ENCODE results near the gene TIE1. TPM values are rescaled to one million over a fixed set of nuclear protein-coding genes. Genes with fewer than 3 reads are reported as not detected.

Gene TIE1
- total RNA-seq: 1 to 10 TPM; 4.9 to 7.6 TPM
- long read RNA-seq, partial matches to known transcripts: 2 of 3 reads
- long read RNA-seq, other reads (novel, unspliced or antisense): 1 of 3 reads

DNA sequence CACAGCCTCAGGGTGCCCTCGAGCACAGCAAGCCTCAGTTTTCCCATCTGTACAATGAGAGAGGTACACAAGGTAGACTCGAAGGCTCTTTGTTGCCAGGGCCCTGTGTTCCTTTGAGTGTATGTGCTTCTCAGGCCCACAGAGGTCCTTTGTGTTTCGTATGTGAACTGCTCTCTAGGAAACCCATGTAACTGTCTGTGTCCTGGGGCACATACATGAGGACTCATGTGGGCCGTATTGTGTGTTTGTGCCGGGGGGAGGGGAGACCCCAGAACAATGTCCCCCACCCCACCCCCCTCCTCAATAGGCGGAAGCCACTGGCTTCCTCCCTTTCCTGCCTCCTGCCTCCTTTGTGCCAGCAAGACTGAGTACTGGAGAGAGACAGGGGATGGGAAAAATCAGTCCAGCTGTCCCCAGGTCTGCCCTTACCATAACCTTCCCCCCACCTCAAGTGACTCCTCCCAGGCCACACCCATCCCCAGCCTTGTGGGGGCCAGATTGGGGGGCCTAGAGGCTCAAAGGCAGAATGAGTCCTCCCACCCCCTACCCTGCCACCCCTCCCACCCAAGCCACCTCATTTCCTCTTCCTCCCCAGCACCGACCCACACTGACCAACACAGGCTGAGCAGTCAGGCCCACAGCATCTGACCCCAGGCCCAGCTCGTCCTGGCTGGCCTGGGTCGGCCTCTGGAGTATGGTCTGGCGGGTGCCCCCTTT is at the start of gene TIE1:
Gene TIE1 (plus strand): TSS at position 605 of the 717 bp plus-strand sequence. CDS start 90 bp downstream, at position 695.
- DNase-seq: no peak
- intact Hi-C loops (cut with DNase I, micrococcal nuclease): no loop called here
- ATAC-seq: no peak

DNA sequence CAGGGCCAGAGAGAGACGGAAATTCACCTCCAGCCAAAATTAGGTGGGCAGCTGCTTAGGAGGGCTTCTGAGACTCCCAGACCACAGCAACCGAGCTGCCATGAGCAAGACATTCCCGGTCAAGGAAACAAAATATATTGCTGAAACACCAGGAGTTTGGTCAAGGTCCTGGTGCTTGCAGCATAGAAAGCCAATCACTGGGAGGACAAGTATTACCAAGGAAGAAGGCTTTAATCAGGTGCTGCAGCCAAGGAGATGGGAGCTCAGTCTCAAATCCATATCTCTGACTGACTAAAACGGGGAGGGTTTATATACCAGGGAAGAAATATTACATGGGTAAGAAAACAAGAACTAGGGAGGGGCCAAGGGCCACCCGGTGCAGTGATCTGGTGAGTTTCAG is 49.8 kb upstream of the TIE1 start:
- DNase-seq: no peak
- intact Hi-C loops (cut with DNase I, micrococcal nuclease): no loop called here
- no peak for ATAC-seq

DNA sequence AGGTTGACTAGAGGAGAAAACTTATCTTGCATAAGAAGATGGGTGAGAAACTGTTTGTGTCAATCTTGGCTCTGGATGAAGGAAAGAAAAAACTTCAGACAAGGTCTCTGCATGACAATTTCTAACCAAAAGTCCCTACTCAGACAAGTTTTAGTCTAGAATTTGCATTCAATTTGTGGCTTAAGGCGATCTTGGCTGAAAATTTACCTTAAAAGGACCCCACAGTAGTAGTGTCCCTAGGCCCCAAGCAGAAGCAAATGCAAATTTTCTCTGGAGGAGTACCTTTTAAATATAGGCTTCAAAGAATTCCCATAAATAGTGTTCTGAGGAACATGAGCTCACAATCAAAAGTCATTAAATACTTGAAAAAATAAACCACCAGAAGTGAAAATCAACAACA is 48.6 kb upstream of the TIE1 start:
- intact Hi-C loops (cut with DNase I, micrococcal nuclease): no loop called here
- ATAC-seq: no peak

DNA sequence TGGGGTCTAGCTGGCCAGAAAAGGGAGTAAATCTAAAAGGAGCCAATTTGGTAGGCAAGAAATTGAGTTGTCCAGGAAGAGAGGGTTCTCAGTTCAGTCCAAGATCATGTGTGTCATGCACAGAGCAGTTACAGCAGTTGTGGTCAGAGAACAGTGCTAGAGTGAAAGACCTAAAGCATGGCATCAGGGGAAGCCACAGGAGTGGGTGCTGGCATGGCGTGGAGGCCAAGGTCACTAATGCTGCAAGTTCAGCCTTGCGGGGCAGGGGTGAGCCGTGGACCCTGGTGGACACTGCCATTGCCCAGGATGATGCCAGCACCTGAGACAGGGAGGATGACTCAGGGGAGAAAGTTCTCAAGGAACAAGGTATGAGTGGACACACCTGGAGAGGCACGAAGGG is 47.6 kb upstream of the TIE1 start:
- ATAC-seq: no peak
- intact Hi-C loops (cut with DNase I, micrococcal nuclease): no loop called here
- DNase-seq: no peak

More for the DNA sequence above, 48.6 kb upstream of the TIE1 start:
- no peak for DNase-seq

DNA sequence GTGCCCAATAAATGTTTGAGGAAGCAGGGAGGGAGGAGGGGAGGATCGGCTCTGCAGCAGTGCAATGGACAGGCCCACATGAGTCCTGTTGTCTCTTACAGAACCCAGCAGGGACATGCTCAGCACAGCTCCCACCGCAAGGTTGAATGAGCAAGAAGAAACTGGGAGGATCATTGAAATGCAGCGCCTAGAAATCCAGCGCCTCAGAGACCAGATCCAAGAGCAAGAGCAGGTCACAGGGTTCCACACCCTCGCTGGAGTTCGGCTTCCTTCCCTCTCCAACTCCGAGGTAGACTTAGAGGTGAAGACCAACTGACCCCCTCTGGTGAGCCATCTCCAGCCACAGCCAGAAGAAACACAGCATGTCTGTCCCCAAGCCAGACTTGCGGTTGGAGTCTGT is 46.9 kb upstream of the TIE1 start:
- ATAC-seq: no peak
- DNase-seq: no peak
- intact Hi-C loops (cut with DNase I, micrococcal nuclease): no loop called here

DNA sequence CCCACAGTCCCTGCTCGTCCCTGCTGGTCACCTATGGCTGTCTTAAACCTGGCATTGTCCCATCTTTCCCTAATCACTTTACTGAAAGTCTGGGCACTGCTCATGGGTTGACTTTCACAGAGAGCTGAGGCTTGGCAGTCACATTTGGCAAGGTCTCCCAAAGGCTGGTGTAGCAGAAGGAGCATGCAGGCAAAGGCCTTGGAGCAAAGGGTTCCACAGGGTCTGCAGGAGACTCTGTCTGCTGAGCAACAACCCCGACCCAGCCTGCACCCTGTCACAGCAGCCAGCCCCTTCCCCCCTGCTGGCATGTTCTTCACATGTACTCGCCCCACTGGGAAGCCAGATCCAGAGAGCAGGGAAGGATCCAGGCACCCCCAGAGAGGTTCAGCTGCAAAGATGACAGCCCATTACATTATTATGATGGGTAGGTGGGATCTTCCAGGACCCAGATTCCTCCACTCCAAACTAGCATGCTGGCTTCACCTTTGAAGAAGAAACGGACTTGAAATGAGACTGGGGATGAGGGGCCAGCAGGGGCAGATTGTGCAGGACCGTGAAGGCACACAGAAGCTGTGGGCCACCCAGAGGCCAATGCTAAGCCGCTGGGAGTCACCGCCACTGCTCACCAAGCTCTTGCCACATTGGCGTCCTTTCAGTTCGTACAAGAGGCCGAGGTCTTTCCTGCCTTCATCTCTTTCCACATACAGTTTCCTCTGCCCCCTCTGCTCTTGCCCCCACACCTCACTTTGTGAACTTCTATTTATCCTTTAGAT is 45.2 kb upstream of the TIE1 start:
- no peak for DNase-seq
- no peak for ATAC-seq
- intact Hi-C loops (cut with DNase I, micrococcal nuclease): no loop called here

DNA sequence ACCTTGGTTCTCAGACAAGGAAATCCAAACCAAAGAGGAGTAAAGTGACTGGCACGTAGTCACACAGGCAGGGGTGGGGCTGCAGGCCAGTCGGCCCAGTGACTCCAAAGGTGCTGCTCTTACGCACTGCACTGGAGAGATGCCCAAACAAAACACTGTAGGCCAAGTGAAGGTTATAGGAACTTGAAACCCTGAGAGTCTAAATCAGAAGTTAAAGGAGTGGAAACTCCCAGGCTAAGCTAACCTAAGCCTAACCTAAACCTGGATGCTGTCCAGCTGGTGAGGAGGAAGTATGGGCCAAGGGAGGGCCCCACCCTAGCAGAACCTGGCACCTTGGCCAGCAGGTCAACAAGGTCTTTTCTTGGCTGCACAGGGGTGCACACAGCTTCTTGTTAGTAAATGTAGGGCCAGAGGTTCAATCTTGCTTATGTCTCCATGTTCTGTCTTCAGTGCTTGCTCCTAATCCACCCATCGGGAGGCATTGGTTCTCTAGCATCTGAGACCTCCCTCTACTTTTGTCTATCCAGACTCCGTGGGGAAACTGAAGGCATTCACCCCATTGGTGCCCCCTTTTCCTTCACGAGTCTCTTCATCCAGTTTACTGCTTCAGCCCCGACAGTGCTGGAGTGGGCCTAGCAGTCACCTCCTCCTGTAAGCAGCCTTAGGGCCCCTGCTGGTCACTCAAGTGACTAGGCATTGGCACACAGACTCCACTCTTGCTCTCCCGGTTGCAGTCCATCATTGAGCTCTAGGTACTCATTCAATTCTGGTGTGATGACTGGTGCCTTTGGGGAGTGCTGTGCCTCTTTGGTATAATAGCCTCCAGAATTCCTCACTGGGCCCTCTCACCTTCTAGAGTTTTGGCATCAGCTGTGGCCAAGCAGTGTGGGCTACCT is 43.9 kb upstream of the TIE1 start:
- peak; percentile 79 to 88 for DNase-seq
- intact Hi-C loops (cut with DNase I, micrococcal nuclease): no loop called here
- ATAC-seq: peak; percentile 96

DNA sequence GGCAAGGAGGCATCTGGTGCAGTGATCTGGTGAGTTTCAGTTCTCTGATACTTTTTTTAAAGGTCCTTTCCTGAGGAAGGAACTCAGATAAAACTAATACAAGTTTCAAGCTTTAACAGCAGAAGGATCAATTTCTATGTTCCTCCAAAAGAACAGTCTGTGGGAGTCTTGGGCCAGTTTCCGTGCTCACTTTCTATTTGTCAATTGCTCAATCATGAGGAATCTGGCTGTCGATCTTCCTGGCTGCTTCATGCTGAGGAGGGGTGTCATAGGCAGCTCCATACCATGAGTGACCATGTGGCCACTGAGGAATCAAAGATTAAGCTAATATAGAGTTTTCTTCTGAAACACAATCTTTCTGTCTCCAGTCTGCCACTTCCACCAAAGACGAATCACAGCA is 42.4 kb upstream of the TIE1 start:
- intact Hi-C loops (cut with DNase I, micrococcal nuclease): no loop called here
- DNase-seq (no peak), ATAC-seq (no peak)

DNA sequence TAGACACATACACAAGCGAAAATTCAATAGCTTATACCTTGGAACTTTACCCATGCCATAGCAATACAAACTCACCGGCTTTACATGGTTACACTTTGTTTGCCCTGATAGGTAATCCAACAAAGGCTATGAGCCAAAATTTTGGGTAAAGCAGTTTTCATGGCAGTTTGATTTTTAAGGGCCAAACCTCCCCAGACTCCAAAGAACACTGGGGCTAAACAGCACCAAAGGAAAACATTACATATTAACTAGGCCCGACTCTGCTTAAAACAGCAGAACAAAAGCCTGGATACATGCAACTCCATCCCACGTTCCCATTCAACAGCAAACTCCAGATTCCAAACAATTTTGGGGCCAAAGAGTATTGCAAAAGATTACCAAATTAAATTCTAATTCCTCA is 35.4 kb upstream of the TIE1 start:
- no peak for DNase-seq
- no peak for ATAC-seq
- intact Hi-C loops (cut with DNase I, micrococcal nuclease): no loop called here

DNA sequence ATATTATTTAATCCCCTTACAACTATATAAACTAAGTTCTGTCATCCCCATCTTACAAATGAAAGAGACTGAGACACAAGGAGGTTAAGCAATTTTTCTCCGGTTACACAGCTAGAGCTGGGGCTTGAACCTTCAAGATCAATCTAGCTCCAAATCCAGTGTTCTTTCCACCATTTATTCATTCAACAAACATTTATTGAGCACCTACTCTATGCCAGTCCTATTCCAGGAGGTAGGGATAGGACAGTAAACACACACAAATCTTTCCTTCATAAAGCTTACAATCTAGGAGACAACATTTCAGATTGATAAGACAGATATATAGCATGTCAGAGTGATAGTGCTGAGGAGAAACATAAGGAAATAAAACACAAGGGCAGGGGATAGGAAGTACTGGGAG is 33.9 kb upstream of the TIE1 start:
- no peak for ATAC-seq

DNA sequence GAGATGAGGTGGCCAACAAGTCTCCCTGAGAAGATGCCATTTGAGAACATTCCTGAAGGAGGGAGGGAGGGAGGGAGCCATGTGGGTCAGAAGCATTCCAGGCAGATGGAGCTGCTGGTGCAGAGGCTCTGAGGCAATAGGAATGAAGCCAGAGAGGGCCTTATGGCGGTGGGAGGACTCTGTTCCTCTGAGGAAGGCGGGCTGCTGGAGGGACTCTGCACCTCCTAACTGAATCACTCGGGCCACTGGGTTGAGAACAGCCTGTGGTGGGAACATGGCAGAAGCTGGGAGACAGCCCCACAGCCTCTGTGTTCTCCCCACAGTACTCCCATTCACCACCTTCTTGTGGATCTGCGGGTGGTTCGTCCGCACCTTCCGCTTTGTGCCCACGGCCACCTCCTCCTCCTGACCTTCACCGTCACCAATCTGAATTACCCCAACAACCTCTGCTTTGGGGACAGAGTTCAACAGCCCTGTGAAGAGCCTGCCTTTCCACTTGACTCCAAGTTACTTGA is 33.4 kb upstream of the TIE1 start:
- no peak for DNase-seq
- intact Hi-C loops (cut with DNase I, micrococcal nuclease): no loop called here
- ATAC-seq: no peak

More for the DNA sequence above, 33.9 kb upstream of the TIE1 start:
- no peak for DNase-seq
- intact Hi-C loops (cut with DNase I, micrococcal nuclease): no loop called here

DNA sequence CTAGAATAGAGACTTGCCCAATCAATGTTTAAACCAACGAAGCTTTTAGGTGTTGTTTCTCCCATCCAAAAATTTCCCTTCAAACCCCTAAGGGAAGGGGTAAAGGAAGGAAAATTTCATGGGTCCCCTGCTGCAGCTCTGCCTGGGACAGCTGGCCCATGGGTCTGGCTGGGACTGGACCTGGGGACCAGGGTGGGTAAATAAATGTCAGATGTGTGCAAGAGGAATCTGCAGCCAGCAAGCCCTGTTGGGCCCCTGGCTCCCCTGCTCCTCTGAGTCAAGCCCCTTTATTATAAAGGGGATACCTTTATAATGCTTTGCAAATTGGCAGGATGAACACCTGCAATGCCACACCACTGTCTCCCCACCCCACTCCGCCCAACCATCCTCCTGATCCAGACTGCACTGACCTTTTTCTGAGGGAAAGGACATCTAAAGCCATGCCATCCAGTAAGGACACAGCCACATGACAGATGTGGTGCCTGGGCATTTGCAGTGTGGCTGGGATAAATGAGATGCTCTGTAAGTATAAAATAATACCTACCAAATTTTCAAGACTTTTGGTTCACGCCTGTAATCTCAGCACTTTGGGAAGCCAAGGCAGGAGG is 32.9 kb upstream of the TIE1 start:
- intact Hi-C loops (cut with DNase I, micrococcal nuclease): no loop called here

DNA sequence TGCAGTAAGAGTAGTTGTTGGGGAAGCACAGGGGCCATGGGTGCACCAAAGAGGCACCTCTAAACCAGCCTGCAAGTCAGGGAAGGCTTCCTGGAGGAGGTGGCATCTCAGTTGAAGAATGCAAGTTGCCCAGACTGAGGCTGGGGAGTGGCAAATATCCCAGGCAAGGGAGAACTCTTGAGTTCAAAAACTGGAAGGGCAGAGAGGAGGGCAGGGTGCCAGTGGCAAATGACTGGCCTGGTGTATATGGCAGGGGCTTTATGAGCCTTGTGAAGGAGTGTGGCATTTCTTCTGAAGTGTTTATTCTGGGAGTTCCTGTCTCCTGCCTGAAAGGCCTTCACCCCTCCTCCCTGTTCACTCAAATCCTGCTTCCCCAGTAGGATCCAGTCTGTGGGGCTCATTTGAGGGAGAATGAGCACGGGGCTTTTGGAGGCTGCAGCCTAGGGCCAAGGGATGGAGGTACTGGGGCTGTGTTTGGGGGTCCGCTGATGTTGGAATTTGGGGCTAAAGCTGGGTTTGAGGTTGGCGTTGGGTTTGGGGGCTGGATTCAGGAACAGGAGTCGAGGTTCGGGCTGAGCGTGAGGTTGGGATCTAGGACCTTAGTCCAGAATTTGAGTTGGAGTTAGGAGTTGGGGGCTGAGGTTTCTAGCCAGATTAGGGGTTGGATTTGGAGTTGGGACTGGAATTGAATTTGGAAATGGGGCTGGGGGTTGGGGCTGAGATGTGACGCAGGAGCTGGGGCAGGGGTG is 31.0 kb upstream of the TIE1 start, which contains the start of gene TMEM125:
Gene TMEM125 (plus strand): TSS at position 357 of the 749 bp plus-strand sequence. CDS start 2,740 bp downstream, outside the sequence.
- intact Hi-C loops (cut with DNase I, micrococcal nuclease): no loop called here
- DNase-seq (peak; percentile 85 to 88), ATAC-seq (peak; percentile 62)

More for the DNA sequence above, 32.9 kb upstream of the TIE1 start:
- no peak for DNase-seq
- no peak for ATAC-seq

DNA sequence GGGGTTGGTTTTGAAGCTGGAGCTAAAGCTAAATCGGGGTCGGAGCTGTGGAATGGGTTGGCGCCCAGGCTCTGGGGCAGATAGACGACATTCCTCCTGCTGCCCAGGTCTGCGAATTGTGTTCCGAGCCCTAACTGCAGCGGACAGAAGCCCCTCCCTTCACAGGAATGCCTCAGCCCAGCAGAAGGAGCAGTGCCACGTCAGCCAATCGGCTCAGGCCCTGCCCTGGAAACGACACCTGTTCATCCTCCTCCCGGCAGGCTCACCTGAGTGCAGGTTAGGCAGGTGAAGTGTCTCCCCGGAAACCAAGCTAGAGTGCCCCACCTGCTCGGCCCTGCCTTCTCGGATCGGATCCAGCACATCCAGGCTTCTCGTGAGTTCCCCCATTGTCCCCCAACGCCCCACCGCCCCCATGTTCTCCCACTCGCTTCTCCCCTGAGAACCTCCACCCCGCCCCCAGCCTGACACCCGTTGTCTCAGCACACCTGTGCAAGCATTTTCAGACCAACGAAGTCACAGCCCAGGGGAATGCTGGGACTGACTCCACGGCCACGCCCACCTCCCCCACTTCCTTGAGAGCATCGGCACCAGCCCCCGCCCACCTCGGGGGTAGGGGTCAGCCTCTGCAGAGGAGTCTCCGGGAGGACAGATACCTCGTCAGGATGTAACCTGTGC is 30.2 kb upstream of the TIE1 start:
- DNase-seq (peak; percentile 89 to 96), ATAC-seq (peak; percentile 87)
- intact Hi-C loops (cut with DNase I, micrococcal nuclease): no loop called here

DNA sequence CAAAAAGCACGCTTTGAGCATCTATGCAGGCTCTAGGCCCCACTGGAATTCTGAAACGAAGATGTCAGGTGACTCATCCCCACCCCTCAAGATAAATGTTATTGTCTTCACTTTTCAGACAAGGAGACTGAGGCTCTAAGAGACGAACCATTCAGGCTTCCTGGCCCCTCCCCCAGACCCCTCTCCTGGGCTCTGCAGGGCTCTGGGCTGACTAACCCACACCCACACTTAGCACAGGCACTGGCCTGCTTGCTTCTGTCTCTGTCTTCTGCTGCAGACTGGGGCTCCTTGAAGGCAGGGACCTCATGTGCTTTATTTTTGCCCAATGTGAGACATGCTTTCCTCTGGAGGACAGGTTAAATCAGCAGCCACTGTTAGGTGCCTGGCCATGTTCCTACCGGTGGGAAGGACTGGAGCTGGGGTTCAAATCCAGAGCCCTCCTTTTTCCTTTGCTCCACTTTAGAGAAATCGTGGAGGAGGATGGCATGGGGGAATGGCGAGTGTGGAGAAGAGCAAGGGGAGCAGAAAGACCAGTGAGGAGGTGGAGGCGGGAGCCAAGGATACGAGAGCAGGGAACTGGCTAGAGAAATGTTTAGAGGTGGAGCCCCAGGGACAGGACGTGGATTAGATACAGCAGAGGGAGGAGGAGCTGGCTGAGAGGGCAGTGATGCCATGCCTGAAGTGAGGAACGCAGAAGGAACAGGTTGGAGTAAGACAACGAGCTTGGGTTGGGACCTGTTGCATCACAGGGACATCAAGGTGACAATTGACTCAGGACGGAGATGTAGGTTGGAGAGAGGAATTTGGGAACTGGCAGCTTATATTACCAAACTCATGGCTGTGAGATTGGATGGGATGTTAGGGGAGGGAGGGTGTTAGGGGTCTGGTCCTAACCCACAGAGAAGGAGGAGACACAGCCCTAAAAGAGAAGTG is 29.3 kb upstream of the TIE1 start:
- no peak for DNase-seq

DNA sequence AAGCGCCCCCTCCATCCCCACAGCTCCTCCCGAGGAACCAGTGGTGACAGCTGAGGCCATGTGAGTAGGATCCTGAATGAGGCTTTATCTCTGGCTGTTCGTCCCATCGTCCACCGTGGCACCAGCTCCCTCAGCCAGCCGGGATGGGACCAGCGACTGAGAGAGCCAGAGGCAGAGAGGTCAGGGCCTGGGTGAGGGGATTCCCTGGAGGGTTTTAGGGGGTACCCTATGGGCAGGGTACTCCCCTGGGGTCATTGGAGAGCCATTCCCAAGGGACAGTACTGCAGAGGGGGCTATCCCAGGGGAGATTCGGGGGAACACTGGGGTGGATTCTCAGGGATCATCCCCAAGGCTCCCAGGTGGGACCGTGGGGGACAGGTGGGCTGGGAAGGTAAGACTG is 28.6 kb upstream of the TIE1 start:
- no peak for DNase-seq
- no peak for ATAC-seq

More for the DNA sequence above, 29.3 kb upstream of the TIE1 start:
- intact Hi-C loops (cut with DNase I, micrococcal nuclease): no loop called here
- ATAC-seq: no peak

More for the DNA sequence above, 28.6 kb upstream of the TIE1 start:
- intact Hi-C loops (cut with DNase I, micrococcal nuclease): no loop called here

Measured in left colon (tissue), 2 donors.